HUDEP-2 (cell line): ENCODE results near the gene CNPPD1.

Experiments
- DNase-seq, 76 experiments: peaks; one replicate each; lab custom pipeline; 2025; ENCODE audit not compliant: unreplicated experiment in 76 of 76; lab: John Stamatoyannopoulos, UW

CNPPD1 gene

DNA sequence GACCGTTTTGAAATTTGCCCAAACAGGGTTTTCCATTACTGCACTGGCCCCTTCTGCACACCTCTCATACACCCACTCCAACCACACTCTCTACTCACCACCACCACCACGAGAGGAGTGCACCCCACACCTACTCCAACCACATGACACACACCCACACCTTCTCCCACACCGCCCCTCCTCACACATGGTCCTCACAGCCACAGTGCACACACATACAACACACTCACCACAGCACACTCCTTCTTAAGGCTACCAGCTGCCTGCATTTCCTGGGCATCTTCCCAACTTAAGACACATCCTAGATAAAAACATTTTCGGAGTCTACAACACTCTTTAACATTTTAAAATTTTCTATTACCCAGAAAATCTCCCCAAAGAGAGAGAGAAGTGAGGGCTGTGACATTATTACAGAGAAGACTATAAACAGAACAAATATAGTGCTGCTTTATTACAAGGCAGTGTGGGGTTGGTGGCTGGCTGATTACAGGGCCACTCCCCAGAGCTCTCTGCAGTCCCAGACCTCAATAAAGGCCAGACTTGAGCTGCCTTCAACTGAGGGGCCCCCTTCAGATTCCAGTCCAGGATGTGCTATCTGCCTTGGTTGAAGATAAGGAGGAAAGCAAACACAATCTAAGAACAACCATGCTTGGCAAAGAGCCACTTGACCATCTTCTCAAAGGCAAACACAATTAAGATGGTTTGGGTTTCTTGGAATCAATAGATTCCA, 52.2 kb downstream of the CNPPD1 start:
- DNase-seq, result peak in 71 of 76 experiments; percentile 3 to 89 (median 53)

DNA sequence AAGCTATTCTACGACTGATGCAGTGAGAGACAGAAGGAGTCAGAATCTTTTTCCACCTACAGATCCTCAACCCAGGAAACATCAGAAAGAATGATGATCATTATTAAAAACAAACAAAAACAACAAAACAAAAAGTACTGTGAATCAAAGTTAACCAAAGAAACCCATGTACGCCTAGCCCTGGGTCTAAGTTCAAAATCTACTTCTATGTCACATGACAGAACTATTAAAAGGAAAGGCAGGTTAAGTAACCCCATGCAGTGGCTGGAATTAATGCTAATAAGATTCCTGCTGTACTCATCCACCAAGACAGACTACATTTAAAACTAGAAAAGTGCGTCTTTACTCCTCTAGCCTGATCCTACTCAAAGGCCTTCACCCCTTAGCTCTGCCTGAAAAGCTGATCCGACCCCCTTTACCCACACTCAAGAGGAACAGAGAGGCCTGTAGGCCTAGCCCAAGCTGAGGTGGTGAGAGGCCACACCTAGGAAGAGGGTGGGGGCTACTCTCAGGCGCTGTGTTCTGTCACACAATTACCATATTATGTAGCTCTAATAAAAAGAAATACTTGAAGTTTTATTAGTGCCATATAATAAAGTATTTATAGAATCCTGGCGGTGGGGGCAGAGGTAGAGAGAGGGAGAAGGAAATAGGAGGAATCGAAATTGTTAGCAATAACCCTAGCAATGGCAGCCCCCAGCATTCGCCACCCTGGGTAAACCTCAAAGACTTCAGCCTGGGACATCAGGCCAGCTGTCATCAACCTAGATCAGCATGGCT, 53.2 kb downstream of the CNPPD1 start:
- no peak for DNase-seq

DNA sequence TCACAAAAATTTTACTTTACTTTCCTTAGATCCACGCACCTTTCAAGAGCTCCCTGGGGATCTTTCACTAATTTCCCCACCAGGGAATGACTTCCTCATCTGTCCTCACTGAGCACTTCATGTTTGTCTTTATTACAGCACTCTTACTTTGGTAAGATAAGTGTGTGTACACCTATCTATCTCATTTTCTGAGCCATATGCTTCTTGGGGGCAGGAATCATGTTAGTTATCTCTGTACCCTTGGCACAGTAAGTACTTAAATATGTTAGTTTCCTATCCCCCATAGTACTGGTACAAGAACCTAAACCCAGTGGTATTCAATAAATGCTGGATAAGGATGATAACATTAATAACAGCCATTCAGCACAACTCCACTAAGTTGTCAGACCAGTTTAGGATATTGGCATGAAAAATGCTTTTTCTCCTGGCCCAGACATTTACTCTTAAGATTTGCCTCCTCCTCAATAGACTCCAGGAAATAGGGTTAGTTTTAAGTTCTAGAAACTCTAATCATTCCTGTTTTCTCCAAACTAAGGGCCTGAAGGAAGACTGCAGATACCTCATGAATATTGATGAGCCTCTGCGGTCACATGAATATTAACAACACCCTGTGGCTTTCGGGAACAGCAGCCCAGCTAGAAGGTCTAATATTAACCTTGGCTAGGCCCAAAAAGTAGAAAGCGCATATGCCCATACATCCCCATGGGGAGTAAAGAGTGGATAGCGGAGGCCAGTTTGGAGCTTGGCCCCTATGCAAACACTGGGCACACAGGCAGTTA, 54.3 kb downstream of the CNPPD1 start:
- peak in 3 of 76 experiments; percentile 4 to 7 (median 5) for DNase-seq
